ENCODE data around the gene PRDM1. TPM values are rescaled to one million over a fixed set of nuclear protein-coding genes. Genes with fewer than 3 reads are reported as not detected.

The PRDM1 gene
- total RNA-seq, 1 donor from 2014 or later = 16.4 TPM

DNA sequence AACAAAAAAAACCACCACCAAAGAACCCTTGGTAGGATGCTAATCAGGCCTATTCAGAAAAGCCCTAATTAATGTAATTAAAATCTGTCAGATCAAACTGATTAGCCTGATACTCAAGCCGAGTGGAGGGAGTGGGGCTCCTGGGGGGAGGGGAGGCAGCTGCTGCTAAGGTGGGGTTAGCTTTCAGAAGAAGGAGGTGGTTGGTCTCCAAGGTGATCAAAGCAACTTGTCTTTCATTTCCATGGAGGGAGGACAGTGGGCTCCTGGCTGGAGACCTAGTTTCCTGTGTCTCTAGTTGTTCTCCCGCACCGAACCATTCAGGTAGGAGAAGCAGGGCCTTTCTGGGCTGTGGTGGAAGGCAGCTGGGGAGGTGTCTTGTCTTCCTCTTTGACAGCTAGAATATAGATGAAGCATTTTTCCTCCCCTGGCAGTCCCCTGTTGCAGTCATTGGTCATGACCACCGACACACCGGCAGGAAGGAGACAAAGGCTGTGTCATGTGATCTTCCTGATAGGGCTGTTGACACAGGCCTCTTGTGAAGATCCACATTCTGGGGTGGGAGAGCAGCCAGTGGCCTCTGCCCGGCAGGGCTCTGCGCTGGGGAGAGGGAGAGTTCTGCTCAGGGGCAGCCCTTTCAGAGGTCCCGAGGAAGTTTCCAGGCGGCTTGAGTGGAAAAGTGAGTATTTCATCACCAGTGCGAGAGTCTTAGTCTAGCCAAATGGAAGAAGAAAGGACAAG, 39.9 kb upstream of the PRDM1 start:
- Mint-ChIP-seq H3K27me3 (peaks cover 4% of the 10 kb centered on the region), H3K36me3 (ENCODE audit: low read depth) (no peaks in the 10 kb centered on the region), H3K4me3 (no peak overlapping the region), H3K9me3 (no peaks in the 10 kb centered on the region), H3K4me1 (no peaks in the 10 kb centered on the region), H3K27ac (no peak overlapping the region)
- DNase-seq (no peak), ATAC-seq (ENCODE audit: low read depth) (no peak)
- TF ChIP-seq, protein P1, sequence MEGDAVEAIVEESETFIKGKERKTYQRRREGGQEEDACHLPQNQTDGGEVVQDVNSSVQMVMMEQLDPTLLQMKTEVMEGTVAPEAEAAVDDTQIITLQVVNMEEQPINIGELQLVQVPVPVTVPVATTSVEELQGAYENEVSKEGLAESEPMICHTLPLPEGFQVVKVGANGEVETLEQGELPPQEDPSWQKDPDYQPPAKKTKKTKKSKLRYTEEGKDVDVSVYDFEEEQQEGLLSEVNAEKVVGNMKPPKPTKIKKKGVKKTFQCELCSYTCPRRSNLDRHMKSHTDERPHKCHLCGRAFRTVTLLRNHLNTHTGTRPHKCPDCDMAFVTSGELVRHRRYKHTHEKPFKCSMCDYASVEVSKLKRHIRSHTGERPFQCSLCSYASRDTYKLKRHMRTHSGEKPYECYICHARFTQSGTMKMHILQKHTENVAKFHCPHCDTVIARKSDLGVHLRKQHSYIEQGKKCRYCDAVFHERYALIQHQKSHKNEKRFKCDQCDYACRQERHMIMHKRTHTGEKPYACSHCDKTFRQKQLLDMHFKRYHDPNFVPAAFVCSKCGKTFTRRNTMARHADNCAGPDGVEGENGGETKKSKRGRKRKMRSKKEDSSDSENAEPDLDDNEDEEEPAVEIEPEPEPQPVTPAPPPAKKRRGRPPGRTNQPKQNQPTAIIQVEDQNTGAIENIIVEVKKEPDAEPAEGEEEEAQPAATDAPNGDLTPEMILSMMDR (IDR thresholded peaks at IDR 0.05) = no peak
- ChIA-PET CTCF (no interaction called here), POLR2A (no interaction called here)
- intact Hi-C loops (cut with micrococcal nuclease) = no loop called here

DNA sequence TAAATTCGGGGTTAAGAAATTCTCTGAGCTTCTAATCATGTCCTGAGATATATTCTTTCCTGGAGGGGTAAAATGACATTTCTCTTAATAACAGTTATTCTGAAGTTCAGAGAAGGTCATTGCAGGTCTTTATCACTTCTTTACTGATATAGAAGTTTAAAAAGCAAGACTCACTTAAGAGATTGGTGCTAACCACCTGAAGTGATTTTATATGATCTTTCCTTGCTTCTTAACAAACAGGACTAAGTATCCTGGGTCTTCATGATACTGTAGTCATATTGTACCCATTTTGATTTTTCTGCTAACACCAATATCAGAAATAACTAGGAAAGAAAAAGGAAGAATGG, 39.3 kb upstream of the PRDM1 start:
- POLR2A ChIA-PET = no interaction called here
- Mint-ChIP-seq H3K36me3 (ENCODE audit: low read depth) (no peaks in the 10 kb centered on the region), H3K27ac (no peak overlapping the region), H3K9me3 (no peaks in the 10 kb centered on the region), H3K4me3 (no peak overlapping the region), H3K27me3 (peaks cover 4% of the 10 kb centered on the region), H3K4me1 (no peaks in the 10 kb centered on the region)
- intact Hi-C loops (cut with micrococcal nuclease) = no loop called here
- TF ChIP-seq, protein P1 (IDR thresholded peaks at IDR 0.05) = no peak
- ATAC-seq (ENCODE audit: low read depth) (no peak), DNase-seq (no peak)
- CTCF ChIA-PET = no interaction called here

DNA sequence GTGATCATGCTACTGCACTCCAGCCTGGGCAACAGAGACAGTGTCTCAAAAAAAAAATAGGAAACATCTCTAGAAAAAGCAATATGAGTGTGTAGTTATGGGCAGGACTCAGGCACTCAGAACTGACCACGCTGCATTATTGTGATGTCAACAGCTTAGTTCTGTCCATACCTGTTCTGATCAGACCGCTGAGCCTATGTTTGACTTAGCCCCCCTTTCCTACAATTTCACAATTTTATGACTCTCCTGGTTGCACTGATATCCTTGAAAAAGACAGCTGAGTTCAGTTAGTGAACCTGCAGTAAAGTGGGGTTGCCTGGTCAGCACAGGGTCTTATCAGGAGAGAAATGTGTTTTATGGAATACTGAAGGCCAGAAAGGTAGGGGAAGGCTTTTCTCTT, 37.8 kb upstream of the PRDM1 start:
- peaks cover 2% of the 10 kb centered on the region for H3K27me3 Mint-ChIP-seq
- CTCF ChIA-PET = no interaction called here
- intact Hi-C loops (cut with micrococcal nuclease) = no loop called here
- POLR2A ChIA-PET = interaction anchor here (0.5 kb wide), 1 partner anchor 26 kb away, joined by 8 read pairs; no protein-coding TSS in a partner anchor
- no peak for DNase-seq
- H3K4me1 Mint-ChIP-seq = no peaks in the 10 kb centered on the region
- H3K4me3 Mint-ChIP-seq = no peak overlapping the region
- no peak for ATAC-seq (ENCODE audit: low read depth)
- no peaks in the 10 kb centered on the region for H3K36me3 Mint-ChIP-seq (ENCODE audit: low read depth)
- no peaks in the 10 kb centered on the region for H3K9me3 Mint-ChIP-seq
- no peak overlapping the region for H3K27ac Mint-ChIP-seq
- TF ChIP-seq, protein P1 (IDR thresholded peaks at IDR 0.05) = no peak

DNA sequence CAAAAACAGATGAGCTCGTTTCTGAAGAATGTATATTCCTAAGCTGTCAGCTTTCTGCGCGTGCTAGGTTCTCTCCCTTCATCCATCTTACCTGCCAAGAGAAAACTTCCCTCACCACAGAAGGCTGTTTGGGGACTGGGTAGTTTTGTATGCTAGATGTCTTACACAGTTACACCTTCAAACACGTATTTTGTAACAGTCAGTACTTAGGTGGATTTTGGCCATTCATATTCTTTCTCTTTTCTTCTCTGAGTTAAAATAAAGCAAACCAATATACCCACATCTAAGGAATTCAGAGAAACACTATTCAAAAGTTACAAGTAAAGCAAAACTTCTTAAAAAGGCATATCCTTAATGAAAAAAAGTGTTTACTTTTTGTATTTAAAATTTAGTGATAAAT, 35.6 kb upstream of the PRDM1 start:
- Mint-ChIP-seq H3K4me3 (no peak overlapping the region), H3K4me1 (no peaks in the 10 kb centered on the region), H3K27me3 (peaks cover 4% of the 10 kb centered on the region), H3K36me3 (ENCODE audit: low read depth) (no peaks in the 10 kb centered on the region), H3K27ac (no peak overlapping the region), H3K9me3 (no peaks in the 10 kb centered on the region)
- DNase-seq (no peak), ATAC-seq (ENCODE audit: low read depth) (no peak)
- intact Hi-C loops (cut with micrococcal nuclease) = no loop called here
- ChIA-PET CTCF (no interaction called here), POLR2A (no interaction called here)
- TF ChIP-seq, protein P1 (IDR thresholded peaks at IDR 0.05) = no peak

DNA sequence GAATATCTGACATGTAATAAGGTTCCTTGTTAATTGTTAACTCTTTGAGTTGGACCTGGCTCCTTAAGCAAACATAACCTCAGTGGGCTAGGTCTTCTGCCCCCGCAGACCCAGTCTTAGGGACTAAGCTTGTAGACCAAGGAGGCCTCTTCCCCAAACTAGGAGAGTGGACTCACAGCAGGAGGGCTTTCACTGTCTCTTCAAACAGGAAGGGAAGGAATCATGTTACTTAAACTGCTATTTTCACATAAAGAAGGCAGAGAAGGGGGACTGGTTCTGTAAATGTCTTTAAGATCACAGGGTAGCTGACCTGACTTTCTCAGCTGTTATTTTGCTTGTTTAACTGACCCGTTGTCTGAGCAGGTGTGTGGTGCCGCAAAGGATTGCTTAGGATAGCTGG, 34.9 kb upstream of the PRDM1 start:
- intact Hi-C loops (cut with micrococcal nuclease) = no loop called here
- Mint-ChIP-seq H3K4me1 (no peaks in the 10 kb centered on the region), H3K36me3 (ENCODE audit: low read depth) (no peaks in the 10 kb centered on the region), H3K27me3 (peaks cover 4% of the 10 kb centered on the region), H3K9me3 (no peaks in the 10 kb centered on the region), H3K4me3 (no peak overlapping the region), H3K27ac (no peak overlapping the region)
- ATAC-seq (ENCODE audit: low read depth) (no peak), DNase-seq (no peak)
- POLR2A ChIA-PET = no interaction called here
- TF ChIP-seq, protein P1 (IDR thresholded peaks at IDR 0.05) = no peak
- CTCF ChIA-PET = no interaction called here

Measured in activated B cell treated with CpG ODN at 0.5 μM for 24 hours (primary cell).